AG04449 (cell line): ENCODE measurements around the gene CPAMD8.
"Not testable (repeated sequence)": the region's sequence is repeated elsewhere in the genome, so short reads cannot be mapped to it uniquely, and the experiment has no call there.

ENCODE experiments used
- CTCF ChIA-PET: fragments of 350-600 bp; formaldehyde crosslinking; extraction: SDS; loops from one replicate; lab custom pipeline; 2021; ENCODE audit warnings: antibody characterized with exemption; lab: Yijun Ruan, JAX
- POLR2A ChIA-PET: fragments of 400-600, 350-600 bp; formaldehyde crosslinking; extraction: SDS; loops from one replicate; lab custom pipeline; 2020; ENCODE audit warnings: antibody characterized with exemption, inconsistent platforms; lab: Yijun Ruan, JAX
- DNase-seq: peaks from one replicate; pipeline ENCODE4 v3.0.0-alpha.2; 2010; ENCODE audit warnings: low read depth, low spot score
- H3K4me3 ChIP-seq: 2 replicates; pipeline ENCODE4 v1.5.1; 2011; ENCODE audit warnings: low read depth, mild to moderate bottlenecking, control low read depth, low read length
- CTCF ChIP-seq: IDR thresholded peaks from one replicate; pipeline ENCODE4 v1.5.1; 2011; ENCODE audit warnings: mild to moderate bottlenecking, moderate library complexity, low read length, control low read depth, inconsistent platforms; ENCODE audit not compliant: insufficient read depth; ENCODE audit errors: missing control alignments

Gene CPAMD8

DNA sequence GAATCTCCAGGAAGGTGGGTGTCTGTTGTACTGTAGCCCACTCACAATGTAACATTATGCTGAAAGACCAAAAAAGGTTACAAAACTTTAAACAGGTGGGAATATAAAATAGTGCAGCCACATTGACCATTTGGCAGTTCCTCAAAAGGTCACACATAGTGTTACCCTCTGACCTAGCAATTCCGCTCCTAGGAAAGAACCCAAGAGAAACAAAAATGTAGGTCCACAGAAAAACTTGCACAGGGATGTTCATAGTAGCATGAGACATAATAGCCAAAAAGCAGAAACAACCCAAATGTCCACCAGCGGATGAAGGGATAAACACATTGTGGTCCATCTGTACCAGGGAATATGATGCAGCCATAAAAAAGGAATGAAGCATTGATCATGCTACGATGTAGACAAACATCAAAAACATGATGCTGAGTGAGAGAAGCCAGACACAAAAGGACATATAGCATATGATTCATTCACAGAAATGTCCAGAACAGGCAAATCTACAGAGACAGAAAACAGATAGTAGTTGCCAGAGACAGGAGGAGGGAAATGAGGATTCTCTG lies 27.9 kb downstream of the CPAMD8 start:
- H3K4me3 ChIP-seq: no peak overlapping the region
- TF ChIP-seq CTCF: no peak
- ChIA-PET POLR2A (no interaction called here), CTCF (interaction anchor here (0.7 kb wide), 1 partner anchor 75 kb away, joined by 3 read pairs; no protein-coding TSS in a partner anchor)
- no peak for DNase-seq

GRCh38 chr19:16996838-16997490 lies 29.6 kb downstream of the CPAMD8 start:
- CTCF ChIA-PET: interaction anchor here (0.9 kb wide), 1 partner anchor 1440 kb away, joined by 3 read pairs; no protein-coding TSS in a partner anchor
- H3K4me3 ChIP-seq, DNase-seq, POLR2A ChIA-PET: not testable (repeated sequence)

DNA sequence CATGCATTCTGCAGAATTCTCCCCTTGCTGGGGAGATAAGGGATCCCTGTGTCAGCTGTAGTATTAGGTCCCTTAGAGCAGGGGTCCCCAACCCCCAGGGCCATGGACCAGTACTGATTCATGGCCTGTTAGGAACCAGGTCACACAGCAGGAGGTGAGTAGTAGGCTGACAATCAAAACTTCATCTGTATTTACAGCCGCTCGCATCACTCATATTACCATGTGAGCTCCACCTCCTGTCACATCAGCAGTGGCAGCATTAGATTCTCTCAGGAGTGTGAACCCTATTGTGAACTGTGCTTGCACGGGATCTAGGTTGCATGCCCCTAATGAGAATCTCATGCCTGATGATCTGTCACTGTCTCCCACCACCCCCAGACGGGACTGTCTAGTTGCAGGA lies 37.9 kb downstream of the CPAMD8 start:
- H3K4me3 ChIP-seq: no peak overlapping the region
- DNase-seq: no peak
- ChIA-PET CTCF (no interaction called here), POLR2A (no interaction called here)
- no peak for TF ChIP-seq CTCF

DNA sequence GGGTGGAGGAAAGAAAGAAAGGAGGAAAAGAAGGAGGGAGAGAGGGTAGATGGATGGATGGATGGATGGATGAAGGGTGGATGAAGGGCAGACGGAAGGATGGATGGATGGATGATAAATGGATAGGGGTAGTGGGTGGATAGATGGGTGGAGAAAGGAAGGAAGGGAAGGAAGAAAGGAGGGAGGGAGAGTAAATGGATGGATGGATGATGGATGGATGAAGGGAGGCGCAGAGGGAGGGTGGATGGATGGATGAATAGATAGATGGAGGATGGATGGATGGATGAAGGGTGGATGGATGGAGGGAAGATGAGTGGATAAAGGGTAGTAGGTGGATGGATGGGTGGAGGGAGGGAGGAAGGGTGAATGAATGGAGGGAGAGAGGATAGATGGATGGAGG lies 41.2 kb downstream of the CPAMD8 start:
- no peak for DNase-seq
- no peak overlapping the region for H3K4me3 ChIP-seq
- no peak for TF ChIP-seq CTCF
- ChIA-PET POLR2A (no interaction called here), CTCF (no interaction called here)

- POLR2A ChIA-PET, CTCF ChIA-PET, H3K4me3 ChIP-seq, DNase-seq: not testable (repeated sequence)
These were observed 44.0 kb downstream of the CPAMD8 start for GRCh38 chr19:16982586-16982985.

DNA sequence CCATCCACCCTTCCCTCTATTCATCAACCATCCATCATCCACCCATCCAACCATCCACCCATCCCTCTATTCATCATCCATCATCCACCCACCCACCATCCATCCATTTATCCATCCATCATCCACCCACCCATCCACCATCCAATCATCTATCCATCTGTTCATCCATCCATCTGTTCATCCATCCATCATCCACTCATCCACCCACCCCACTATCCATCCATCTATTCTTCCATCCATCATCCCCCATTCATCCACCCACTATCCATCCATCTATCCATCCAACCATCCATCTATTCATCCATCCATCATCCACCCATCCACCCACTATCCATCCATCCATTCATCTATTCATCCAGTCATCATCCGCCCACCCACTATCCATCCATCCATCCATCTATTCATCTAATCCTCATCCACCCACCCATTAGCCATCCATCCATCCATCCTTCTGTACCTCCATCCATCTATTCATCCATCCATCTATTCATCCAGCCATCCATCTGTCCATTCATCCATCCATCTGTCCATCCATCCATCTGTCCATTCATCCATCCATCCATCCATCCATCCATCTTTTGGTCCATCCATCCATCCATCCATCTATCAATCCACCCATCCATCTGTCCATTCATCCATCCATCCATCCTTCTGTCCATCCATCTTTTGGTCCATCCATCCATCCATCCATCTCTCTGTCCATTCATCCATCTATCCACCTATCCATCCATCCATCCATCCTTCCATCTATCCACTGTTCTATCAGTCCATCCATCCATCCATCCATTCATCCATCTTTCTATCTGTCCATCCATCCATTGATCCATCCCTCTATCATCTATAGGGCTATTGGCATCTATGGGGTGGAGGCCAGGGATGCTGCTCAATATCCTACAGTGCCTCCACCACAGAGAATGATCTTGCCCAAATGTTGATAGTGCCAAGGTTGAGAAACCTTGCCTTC lies 47.5 kb downstream of the CPAMD8 start:
- POLR2A ChIA-PET: no interaction called here
- CTCF ChIA-PET: no interaction called here
- DNase-seq: no peak
- no peak for TF ChIP-seq CTCF
- H3K4me3 ChIP-seq: no peak overlapping the region

DNA sequence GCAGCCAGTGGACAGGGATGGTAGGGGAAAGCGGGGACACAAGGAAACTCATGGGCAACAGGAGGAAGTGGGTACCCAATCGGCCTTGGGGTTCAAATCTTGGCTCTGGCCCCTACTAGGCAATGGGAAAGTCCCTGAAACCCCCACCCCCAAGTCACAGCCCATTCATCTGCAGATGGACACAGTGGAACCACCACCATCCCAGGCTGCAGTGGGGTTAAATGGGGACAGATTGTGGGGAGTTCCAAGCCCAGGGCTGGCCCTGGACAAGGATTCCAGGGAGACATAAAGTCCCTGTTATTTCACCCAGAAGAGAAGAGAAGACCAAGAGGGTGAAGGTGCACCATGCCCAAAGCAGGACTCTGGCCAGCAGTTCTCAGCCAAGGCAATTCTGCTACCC lies 48.5 kb downstream of the CPAMD8 start:
- H3K4me3 ChIP-seq: no peak overlapping the region
- DNase-seq: no peak
- CTCF ChIA-PET: no interaction called here
- POLR2A ChIA-PET: no interaction called here
- no peak for TF ChIP-seq CTCF
